HG03135 (cell line): ENCODE results near the gene NME4.

Source experiments
- ATAC-seq: cut with Tn5 transposase; IDR thresholded peaks from one replicate; pipeline ENCODE4 v1.9.1; 2021; ENCODE audit warnings: mild to moderate bottlenecking, moderate library complexity; ENCODE audit not compliant: unreplicated experiment

The NME4 gene

GRCh38 chr16:425082-425718 is 28.2 kb downstream of the NME4 start, which contains the start of gene RAB11FIP3:
Gene RAB11FIP3 (plus strand): TSS chr16:425649. CDS start chr16:426007, 358 bp downstream.
- peak; percentile 87 for ATAC-seq

DNA sequence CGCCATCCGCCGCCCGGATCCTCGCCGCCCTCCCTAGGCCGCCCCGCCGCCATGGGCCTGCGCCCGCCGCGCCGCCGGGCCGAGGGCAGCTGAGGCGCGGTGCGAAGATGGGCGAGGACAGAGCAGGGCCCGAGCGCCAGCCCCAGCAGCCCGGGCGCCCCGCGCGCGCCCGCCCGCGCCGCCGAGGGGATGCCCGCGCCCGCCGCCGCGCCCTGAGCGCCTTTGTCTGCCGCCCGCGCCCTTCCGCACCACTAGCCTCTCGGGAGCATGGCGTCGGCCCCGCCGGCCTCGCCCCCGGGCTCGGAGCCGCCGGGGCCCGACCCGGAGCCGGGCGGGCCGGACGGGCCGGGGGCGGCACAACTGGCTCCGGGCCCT is 28.7 kb downstream of the NME4 start:
- peak; percentile 33 for ATAC-seq

GRCh38 chr16:426115-426905 is 29.3 kb downstream of the NME4 start:
- peak; percentile 24 for ATAC-seq

DNA sequence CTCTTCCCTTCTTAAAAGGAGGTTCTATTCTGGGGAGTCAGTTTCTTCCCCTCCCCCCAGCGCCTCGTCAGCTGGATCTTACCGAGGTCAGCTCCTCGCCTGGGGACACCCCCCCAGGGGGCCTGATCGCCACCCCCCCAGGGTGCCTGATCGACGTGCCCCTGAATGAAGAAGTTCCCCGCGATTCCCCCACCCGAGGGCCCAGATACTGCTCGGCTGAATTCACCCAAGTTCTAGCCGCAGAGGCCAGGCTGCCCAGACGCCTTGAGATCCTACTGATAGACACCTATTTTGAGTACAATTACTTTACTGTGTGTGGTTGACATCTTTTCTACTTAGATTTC is 29.9 kb downstream of the NME4 start:
- ATAC-seq, result no peak

- no peak for ATAC-seq
Observed at GRCh38 chr16:427250-427649, 30.3 kb downstream of the NME4 start.

DNA sequence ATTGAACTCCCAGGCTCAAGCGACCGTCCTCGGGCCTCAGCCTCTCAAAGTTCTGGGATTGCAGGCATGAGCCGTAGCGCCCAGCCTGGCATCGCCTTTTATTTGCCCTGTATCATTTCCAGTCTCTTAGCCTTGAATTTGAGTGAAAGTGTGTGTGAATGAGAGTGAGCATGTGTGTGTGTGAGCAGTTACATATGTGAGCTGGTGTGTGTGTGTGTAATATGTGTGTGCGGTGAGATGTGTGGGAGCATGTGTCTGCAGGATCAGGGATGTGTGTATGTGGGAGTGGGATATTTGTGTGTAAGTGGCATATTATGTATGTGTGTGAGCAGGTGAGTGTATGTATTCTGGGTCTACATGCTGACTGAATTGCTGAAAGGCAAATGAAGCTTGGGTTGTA is 33.9 kb downstream of the NME4 start:
- ATAC-seq, result no peak

GRCh38 chr16:440627-441026 is 43.6 kb downstream of the NME4 start:
- ATAC-seq, result no peak

- ATAC-seq, result no peak
Observed at GRCh38 chr16:441447-441846, 44.4 kb downstream of the NME4 start.

- ATAC-seq, result no peak
Observed at GRCh38 chr16:442976-443375, 46.0 kb downstream of the NME4 start.

GRCh38 chr16:444027-444426 is 47.0 kb downstream of the NME4 start:
- no peak for ATAC-seq

- no peak for ATAC-seq
Observed at GRCh38 chr16:445566-445965, 48.6 kb downstream of the NME4 start.
